HEK293 (cell line): ENCODE results near the gene KIAA1958.

Experiments
- CTCF ChIA-PET: fragments of 350-600 bp; formaldehyde crosslinking; extraction: SDS; loops from one replicate; lab custom pipeline; 2021; ENCODE audit warnings: antibody characterized with exemption; lab: Yijun Ruan, JAX
- POLR2A ChIA-PET: fragments of 300-600 bp; formaldehyde crosslinking; extraction: SDS; loops from one replicate; lab custom pipeline; 2020; ENCODE audit warnings: antibody characterized with exemption, inconsistent platforms; lab: Yijun Ruan, JAX
- H3K27ac ChIP-seq: fragments of 200-500 bp; sonication (Bioruptor generic); 2 replicates; pipeline ENCODE4 v1.5.1; 2014; ENCODE audit warnings: low read depth, low read length, control low read depth, inconsistent platforms; ENCODE audit errors: extremely low read depth
- H3K36me3 ChIP-seq, 2 experiments: fragments of 200-500 bp in 1 of 2; sonication (Bioruptor generic) in 1 of 2; 1 replicate in 1 of 2; 2 replicates in 1 of 2; pipeline ENCODE4 v1.5.1; 2014 to 2017; ENCODE audit warnings: inconsistent platforms in 2 of 2, low read length in 2 of 2; ENCODE audit not compliant: control insufficient read depth in 2 of 2, insufficient read depth in 1 of 2
- H3K4me1 ChIP-seq: fragments of 200-500 bp; sonication (Bioruptor generic); 2 replicates; pipeline ENCODE4 v1.5.1; 2014; ENCODE audit warnings: mild to moderate bottlenecking, low read length, inconsistent platforms; ENCODE audit not compliant: control insufficient read depth, insufficient read depth
- H3K4me3 ChIP-seq: 2 replicates; pipeline ENCODE4 v1.5.1; 2011; ENCODE audit warnings: low read depth, mild to moderate bottlenecking, control low read depth, low read length, moderate library complexity
- H3K9me3 ChIP-seq: fragments of 200-500 bp; sonication (Bioruptor generic); 2 replicates; pipeline ENCODE4 v1.5.1; 2014; ENCODE audit warnings: low read depth, low read length, inconsistent platforms; ENCODE audit not compliant: control insufficient read depth, insufficient read depth
- GLI4 ChIP-seq: fragments of 450-650 bp; formaldehyde crosslinking; IDR thresholded peaks from 2 replicates; pipeline ENCODE4 v1.5.1; 2016; ENCODE audit warnings: missing biosample characterization, missing genetic modification characterization
- RBAK ChIP-seq: fragments of 450-650 bp; formaldehyde crosslinking; IDR thresholded peaks from 2 replicates; pipeline ENCODE4 v1.5.1; 2016; ENCODE audit warnings: missing biosample characterization, missing genetic modification characterization
- ZNF138 ChIP-seq: fragments of 450-650 bp; formaldehyde crosslinking; IDR thresholded peaks from 2 replicates; pipeline ENCODE4 v1.5.1; 2016; ENCODE audit warnings: missing biosample characterization, missing genetic modification characterization, borderline replicate concordance
- ZNF175 ChIP-seq: fragments of 450-650 bp; formaldehyde crosslinking; IDR thresholded peaks from 2 replicates; pipeline ENCODE4 v1.5.1; 2016; ENCODE audit warnings: missing biosample characterization, missing genetic modification characterization
- ZNF23 ChIP-seq: fragments of 450-650 bp; formaldehyde crosslinking; IDR thresholded peaks from 2 replicates; pipeline ENCODE4 v1.5.1; 2016; ENCODE audit warnings: missing biosample characterization, missing genetic modification characterization, borderline replicate concordance
- ZNF350 ChIP-seq: fragments of 450-650 bp; formaldehyde crosslinking; IDR thresholded peaks from 2 replicates; pipeline ENCODE4 v1.5.0; 2017; ENCODE audit warnings: missing biosample characterization, mild to moderate bottlenecking, missing genetic modification characterization
- ZNF362 ChIP-seq: fragments of 450-650 bp; formaldehyde crosslinking; IDR thresholded peaks from 2 replicates; pipeline ENCODE4 v1.5.1; 2016; ENCODE audit warnings: missing biosample characterization, missing genetic modification characterization
- ZNF426 ChIP-seq: fragments of 450-650 bp; formaldehyde crosslinking; IDR thresholded peaks from 2 replicates; pipeline ENCODE4 v1.5.1; 2017; ENCODE audit warnings: missing biosample characterization, missing genetic modification characterization, mild to moderate bottlenecking, inconsistent platforms, moderate library complexity
- ZNF488 ChIP-seq: fragments of 450-650 bp; formaldehyde crosslinking; IDR thresholded peaks from 2 replicates; pipeline ENCODE4 v1.5.1; 2016; ENCODE audit warnings: missing biosample characterization, missing genetic modification characterization
- ZNF521 ChIP-seq: fragments of 450-650 bp; formaldehyde crosslinking; IDR thresholded peaks from 2 replicates; pipeline ENCODE4 v1.5.1; 2017; ENCODE audit warnings: missing biosample characterization, mild to moderate bottlenecking, missing genetic modification characterization
- ZNF560 ChIP-seq: fragments of 450-650 bp; formaldehyde crosslinking; IDR thresholded peaks from 2 replicates; pipeline ENCODE4 v1.5.1; 2017; ENCODE audit warnings: missing biosample characterization, missing genetic modification characterization, borderline replicate concordance
- ZNF639 ChIP-seq: fragments of 450-650 bp; formaldehyde crosslinking; IDR thresholded peaks from 2 replicates; pipeline ENCODE4 v1.5.1; 2016; ENCODE audit warnings: missing biosample characterization, missing genetic modification characterization
- ZNF707 ChIP-seq: fragments of 450-650 bp; formaldehyde crosslinking; IDR thresholded peaks from 2 replicates; pipeline ENCODE4 v1.5.1; 2016; ENCODE audit warnings: missing biosample characterization, missing genetic modification characterization
- ZSCAN4 ChIP-seq: fragments of 450-650 bp; formaldehyde crosslinking; IDR thresholded peaks from 2 replicates; pipeline ENCODE4 v1.5.1; 2017; ENCODE audit warnings: missing biosample characterization, missing genetic modification characterization
- ZXDB ChIP-seq: fragments of 450-650 bp; formaldehyde crosslinking; IDR thresholded peaks from 2 replicates; pipeline ENCODE4 v1.5.1; 2016; ENCODE audit warnings: missing biosample characterization, missing genetic modification characterization

The KIAA1958 gene

GRCh38 chr9:112569186-112569585, 82.6 kb downstream of the KIAA1958 start (continued):
- TF ChIP-seq ZNF175 (tag by site-specific recombination) (no peak), ZNF560 (no peak), ZNF426 (tag by site-specific recombination) (no peak), ZNF707 (tag by site-specific recombination) (no peak), RBAK (no peak), ZNF350 (tag by site-specific recombination) (no peak), ZNF23 (tag by site-specific recombination) (no peak), ZNF488 (tag by site-specific recombination) (no peak), ZNF138 (no peak), ZNF362 (tag by site-specific recombination) (no peak), ZNF639 (tag by site-specific recombination) (no peak), ZXDB (tag by site-specific recombination) (no peak), ZSCAN4 (tag by site-specific recombination) (no peak)

GRCh38 chr9:112570671-112571167, 84.1 kb downstream of the KIAA1958 start:
- TF ChIP-seq GLI4 (tag by site-specific recombination) (no peak), ZNF362 (tag by site-specific recombination) (no peak)
- no peaks in the 10 kb centered on the region for H3K9me3 ChIP-seq
- peaks cover 0 to 9% of the 10 kb centered on the region in 2 experiments; a peak in 1 of 3 replicates for H3K36me3 ChIP-seq
- POLR2A ChIA-PET: interaction anchor here (0.6 kb wide), 1 partner anchor 111 kb away, joined by 8 read pairs; no protein-coding TSS in a partner anchor
- no peak overlapping the region for H3K27ac ChIP-seq
- H3K4me3 ChIP-seq: no peak overlapping the region
- no peaks in the 10 kb centered on the region for H3K4me1 ChIP-seq
- CTCF ChIA-PET: interaction anchor here (0.6 to 1.2 kb wide), 3 partner anchors 12 to 333 kb away, joined by 3 to 4 read pairs (median 3); no protein-coding TSS in a partner anchor

- H3K4me1 ChIP-seq: no peaks in the 10 kb centered on the region
- no peak overlapping the region for H3K27ac ChIP-seq
- no peaks in the 10 kb centered on the region for H3K9me3 ChIP-seq
- no peak overlapping the region for H3K4me3 ChIP-seq
- no peak for TF ChIP-seq ZNF521
- peaks cover 0 to 9% of the 10 kb centered on the region in 2 experiments; a peak in 1 of 3 replicates for H3K36me3 ChIP-seq
- CTCF ChIA-PET: interaction anchor here (0.5 kb wide), 1 partner anchor 474 kb away, joined by 3 read pairs; no protein-coding TSS in a partner anchor
- POLR2A ChIA-PET: no interaction called here
Measured at GRCh38 chr9:112571624-112572355, 85.2 kb downstream of the KIAA1958 start.
